ENCODE results near the gene HJURP.

DNA sequence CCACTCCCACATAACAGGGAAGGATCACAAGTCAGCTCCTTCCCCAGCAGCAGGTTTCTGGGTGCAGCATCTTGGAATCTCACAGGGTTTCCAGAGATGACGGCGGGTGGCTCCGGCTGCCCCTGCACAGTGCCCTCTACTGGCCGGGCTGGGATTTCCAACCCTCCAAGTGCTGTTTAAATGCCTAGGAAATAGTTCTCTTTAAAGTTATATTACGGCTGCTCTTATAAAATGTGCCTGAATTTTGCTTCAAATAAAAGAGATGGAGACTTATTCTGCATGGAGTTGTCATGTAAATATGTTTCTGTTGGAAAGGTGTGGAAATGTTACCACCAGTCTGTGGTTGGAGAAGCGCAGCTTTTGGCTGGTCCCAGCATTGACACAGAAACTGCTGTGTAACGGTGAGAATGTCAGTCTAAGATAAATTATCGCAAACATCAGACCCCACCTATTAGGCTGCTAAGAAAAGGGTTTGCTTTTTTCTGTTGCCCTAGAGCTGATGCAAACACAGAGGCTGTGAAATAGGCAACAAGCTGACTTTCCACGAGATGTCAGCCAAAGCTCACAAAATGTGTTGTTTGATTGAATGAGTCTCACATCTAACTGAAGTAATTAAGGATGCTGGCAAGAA is 3.3 kb upstream of the HJURP start:
- TF ChIP-seq EGR1 (conservative IDR thresholded peaks at IDR 0.05) (no peak), CREBBP (IDR thresholded peaks at IDR 0.05; ENCODE audit: low read depth, low read length) (no peak), RAD21 (CRISPR knock-in tag; conservative IDR thresholded peaks at IDR 0.05 in 1 of 2, IDR thresholded peaks at IDR 0.05 in 1 of 2) (peak; percentile 81 to 84), GABPA (tag; conservative IDR thresholded peaks at IDR 0.05; ENCODE audit: low read depth) (no peak), EZH2 (IDR thresholded peaks at IDR 0.05; ENCODE audit: borderline replicate concordance, low read depth, low read length) (no peak), CEBPZ (IDR thresholded peaks at IDR 0.05; ENCODE audit: borderline replicate concordance, low read depth, low read length) (no peak), ZNF274 (IDR thresholded peaks at IDR 0.05; ENCODE audit: borderline replicate concordance, low read depth, low read length) (no peak), RFX5 (IDR thresholded peaks at IDR 0.05; ENCODE audit: low read depth, low read length) (no peak)
- TF ChIP-seq, protein P1, sequence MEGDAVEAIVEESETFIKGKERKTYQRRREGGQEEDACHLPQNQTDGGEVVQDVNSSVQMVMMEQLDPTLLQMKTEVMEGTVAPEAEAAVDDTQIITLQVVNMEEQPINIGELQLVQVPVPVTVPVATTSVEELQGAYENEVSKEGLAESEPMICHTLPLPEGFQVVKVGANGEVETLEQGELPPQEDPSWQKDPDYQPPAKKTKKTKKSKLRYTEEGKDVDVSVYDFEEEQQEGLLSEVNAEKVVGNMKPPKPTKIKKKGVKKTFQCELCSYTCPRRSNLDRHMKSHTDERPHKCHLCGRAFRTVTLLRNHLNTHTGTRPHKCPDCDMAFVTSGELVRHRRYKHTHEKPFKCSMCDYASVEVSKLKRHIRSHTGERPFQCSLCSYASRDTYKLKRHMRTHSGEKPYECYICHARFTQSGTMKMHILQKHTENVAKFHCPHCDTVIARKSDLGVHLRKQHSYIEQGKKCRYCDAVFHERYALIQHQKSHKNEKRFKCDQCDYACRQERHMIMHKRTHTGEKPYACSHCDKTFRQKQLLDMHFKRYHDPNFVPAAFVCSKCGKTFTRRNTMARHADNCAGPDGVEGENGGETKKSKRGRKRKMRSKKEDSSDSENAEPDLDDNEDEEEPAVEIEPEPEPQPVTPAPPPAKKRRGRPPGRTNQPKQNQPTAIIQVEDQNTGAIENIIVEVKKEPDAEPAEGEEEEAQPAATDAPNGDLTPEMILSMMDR (IDR thresholded peaks at IDR 0.05 in 2 of 3, conservative IDR thresholded peaks at IDR 0.05 in 1 of 3; ENCODE audit: insufficient read depth in 2 of 3, low read depth in 1 of 3, low read length in 3 of 3) = peak; percentile 79 to 88 (median 83)

All from K562 (cell line).